K562 (cell line): ENCODE data around the gene ZC3H8. TPM values are rescaled to one million over a fixed set of nuclear protein-coding genes. Genes with fewer than 3 reads are reported as not detected.

Experiments used
- ARID3B ChIP-seq: fragments of 250-450 bp; sonication (Bioruptor Pico); IDR thresholded peaks from 2 replicates; pipeline ENCODE4 v1.4.0; 2020; ENCODE audit warnings: borderline replicate concordance
- CGGBP1 ChIP-seq: fragments of 250-450 bp; sonication (Bioruptor Pico); IDR thresholded peaks from 2 replicates; pipeline ENCODE4 v1.9.0; 2021; ENCODE audit warnings: mild to moderate bottlenecking
- EP400 ChIP-seq: fragments of 450-650 bp; IDR thresholded peaks from 2 replicates; pipeline ENCODE4 v1.6.1; 2017; ENCODE audit warnings: antibody characterized with exemption, mild to moderate bottlenecking, moderate library complexity
- ESRRA ChIP-seq: fragments of 450-650 bp; IDR thresholded peaks from 2 replicates; pipeline ENCODE4 v1.6.1; 2014; ENCODE audit warnings: low read depth, mild to moderate bottlenecking, moderate library complexity, borderline replicate concordance
- GATAD2A ChIP-seq: fragments of 450-650 bp; IDR thresholded peaks from 2 replicates; pipeline ENCODE4 v1.6.1; 2017
- L3MBTL2 ChIP-seq: fragments of 450-650 bp; IDR thresholded peaks from 2 replicates; pipeline ENCODE4 v1.6.1; 2016; ENCODE audit warnings: mild to moderate bottlenecking, moderate library complexity
- MXI1 ChIP-seq: IDR thresholded peaks from 2 replicates; pipeline ENCODE4 v1.6.1; 2011; ENCODE audit warnings: low read depth, mild to moderate bottlenecking, improper control_type of control experiment, low read length
- NKRF ChIP-seq: fragments of 450-650 bp; IDR thresholded peaks from 2 replicates; pipeline ENCODE4 v1.6.1; 2016; ENCODE audit warnings: borderline replicate concordance
- NR2F6 ChIP-seq: fragments of 450-650 bp; formaldehyde crosslinking; IDR thresholded peaks from 2 replicates; pipeline ENCODE4 v1.4.0; 2020; ENCODE audit warnings: mild to moderate bottlenecking
- PHF20 ChIP-seq: fragments of 450-650 bp; IDR thresholded peaks from 2 replicates; pipeline ENCODE4 v1.6.1; 2018; ENCODE audit not compliant: partially characterized antibody
- PML ChIP-seq: IDR thresholded peaks from 2 replicates; pipeline ENCODE4 v1.6.1; 2012; ENCODE audit warnings: low read length, inconsistent platforms
- RFX1 ChIP-seq: fragments of 450-650 bp; IDR thresholded peaks from 2 replicates; pipeline ENCODE4 v1.6.1; 2016; ENCODE audit warnings: mild to moderate bottlenecking, moderate library complexity
- SAP30 ChIP-seq: fragments of 200-600 bp; sonication (generic); IDR thresholded peaks from 2 replicates; pipeline ENCODE4 v1.6.1; 2012; ENCODE audit warnings: borderline replicate concordance, low read depth, mild to moderate bottlenecking, moderate library complexity, low read length, control low read depth, inconsistent platforms; ENCODE audit not compliant: insufficient read depth, poor library complexity, severe bottlenecking
- TOE1 ChIP-seq, 2 experiments: fragments of 450-650 bp in 1 of 2; sonication (generic) in 1 of 2; formaldehyde crosslinking in 1 of 2; IDR thresholded peaks; 2 replicates each; pipeline versions ENCODE4 v1.7.1 to v1.8.0; 2016 to 2022; ENCODE audit warnings: borderline replicate concordance in 2 of 2, mild to moderate bottlenecking in 2 of 2, antibody characterized with exemption in 1 of 2, inconsistent platforms in 1 of 2, low read depth in 1 of 2, missing genetic modification reagents in 1 of 2, moderate library complexity in 1 of 2
- USF1 ChIP-seq: sonication (generic); formaldehyde crosslinking; IDR thresholded peaks from 2 replicates; pipeline ENCODE4 v1.9.0; 2022; ENCODE audit warnings: mild to moderate bottlenecking, missing genetic modification reagents
- ZNF316 ChIP-seq: fragments of 450-650 bp; IDR thresholded peaks from 2 replicates; pipeline ENCODE4 v1.6.1; 2016
- ZNF41 ChIP-seq: fragments of 250-450 bp; sonication (Bioruptor Pico); conservative IDR thresholded peaks from 2 replicates; pipeline ENCODE4 v1.4.0; 2020; ENCODE audit warnings: mild to moderate bottlenecking
- ZNF589 ChIP-seq: fragments of 200-800 bp; sonication (Bioruptor generic); IDR thresholded peaks from 2 replicates; pipeline ENCODE4 v1.6.1; 2016; ENCODE audit warnings: low read depth, missing genetic modification characterization, missing compliant biosample characterization
- polyA plus RNA-seq, 8 experiments: library from polyadenylated mRNA; depleted of rRNA in 4 of 8; stranded (reverse) in 5 of 8; unstranded in 3 of 8; fragments of >200 nt; fragmentation: Nextera tagmentation in 2 of 8; fragmentation: Illumina TruSeq in 1 of 8; extraction: Ambion mirVana in 2 of 8; extraction: Trizol in 1 of 8; gene quantifications; 2 replicates each; pipeline versions ENCODE4 v1.2.1 to v1.2.3, GENCODE V29; 2011 to 2014; ENCODE audit warnings: inconsistent platforms in 1 of 8, missing spikeins in 1 of 8
- total RNA-seq, 7 experiments: library from RNA; depleted of rRNA in 6 of 7; stranded (reverse); fragments of >200 nt in 6 of 7; fragmentation: Illumina TruSeq in 2 of 7; extraction: Trizol in 2 of 7; gene quantifications; 2 replicates each; pipeline versions ENCODE4 v1.2.1 to v1.2.3, GENCODE V29; 2011 to 2021; ENCODE audit warnings: low replicate concordance in 1 of 7
- TF ChIP-seq, protein P1 (sequence below): sonication (generic); formaldehyde crosslinking; IDR thresholded peaks from 2 replicates; pipeline ENCODE4 v1.8.1; 2023; ENCODE audit warnings: mild to moderate bottlenecking, missing genetic modification reagents

Gene ZC3H8
- total and polyA plus RNA-seq, 9 of the 15 experiments (the other 6 are each of a cell fraction or from before 2014, with no cell fraction given) = 11.6 to 41.5 (median 27.5) TPM

DNA sequence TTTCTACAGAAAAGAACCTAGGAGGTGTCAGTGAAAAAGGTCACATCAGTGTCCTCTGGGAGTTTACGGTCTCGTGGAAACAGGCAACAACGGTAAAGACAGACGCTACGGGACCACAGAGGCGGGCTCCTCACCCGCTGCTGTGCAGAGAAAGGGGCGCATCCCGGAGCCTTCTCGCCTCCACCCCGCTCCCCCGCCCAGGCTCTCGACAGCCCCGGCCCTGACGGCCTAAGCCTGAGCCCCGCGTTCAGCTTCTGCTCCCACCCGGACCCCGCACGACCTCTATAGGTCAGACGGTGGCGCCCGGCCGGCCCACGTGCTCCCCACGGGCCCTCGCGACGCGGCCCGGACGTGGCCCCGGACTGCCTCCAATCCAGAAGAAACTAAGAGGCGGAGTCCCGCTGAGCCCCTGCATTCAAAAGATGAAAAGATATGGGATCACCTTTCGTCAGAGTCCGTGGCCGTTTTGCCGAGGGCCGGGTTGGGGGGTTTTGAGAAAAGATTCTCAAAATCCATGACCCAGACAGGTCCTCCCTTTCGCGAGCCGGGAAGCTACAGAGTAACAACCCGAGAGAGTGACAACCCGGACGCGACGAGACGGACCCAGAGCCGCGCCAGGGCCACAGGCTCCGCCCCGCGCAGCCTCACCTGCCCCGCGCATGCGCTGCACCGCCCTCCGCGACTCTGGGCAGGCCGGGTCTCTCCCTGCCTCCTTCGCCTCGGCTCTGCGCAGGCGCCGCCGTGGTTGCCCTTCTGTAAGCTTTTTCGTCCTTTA lies at the start of gene ZC3H8 (continued):
- peak; percentile 89; the same call in 1 of the 2 replicates for TF ChIP-seq NKRF
- TF ChIP-seq ARID3B (CRISPR knock-in tag) = no peak
- TF ChIP-seq RFX1 = no peak
- no peak for TF ChIP-seq CGGBP1 (CRISPR knock-in tag)
- no peak for TF ChIP-seq ZNF316
- TF ChIP-seq NR2F6 (CRISPR knock-in tag) = no peak
- peak; percentile 81 for TF ChIP-seq PML
- peak; percentile 83 for TF ChIP-seq SAP30
- no peak for TF ChIP-seq TOE1 (IDR thresholded peaks at IDR 0.05; ENCODE audit: borderline replicate concordance)
- 0 out of 2 replicates have a peak, but pooled peaks have one; percentile 78 for TF ChIP-seq TOE1 (CRISPR knock-in tag; IDR thresholded peaks at IDR 0.05; ENCODE audit: borderline replicate concordance, low read depth)
- TF ChIP-seq MXI1 = peak; percentile 40; the same call in 1 of the 2 replicates
- TF ChIP-seq ZNF589 = no peak
- TF ChIP-seq EP400 = peak; percentile 96
- TF ChIP-seq ZNF41 (CRISPR knock-in tag) = 0 out of 2 replicates have a peak, but pooled peaks have one; percentile 51
- TF ChIP-seq USF1 (CRISPR knock-in tag) = peak; percentile 71
- peak; percentile 52; the same call in 1 of the 2 replicates for TF ChIP-seq ESRRA
- TF ChIP-seq GATAD2A = peak; percentile 49; the same call in 1 of the 2 replicates
- peak; percentile 70 for TF ChIP-seq PHF20
- TF ChIP-seq L3MBTL2 = peak; percentile 99
- TF ChIP-seq, protein P1, sequence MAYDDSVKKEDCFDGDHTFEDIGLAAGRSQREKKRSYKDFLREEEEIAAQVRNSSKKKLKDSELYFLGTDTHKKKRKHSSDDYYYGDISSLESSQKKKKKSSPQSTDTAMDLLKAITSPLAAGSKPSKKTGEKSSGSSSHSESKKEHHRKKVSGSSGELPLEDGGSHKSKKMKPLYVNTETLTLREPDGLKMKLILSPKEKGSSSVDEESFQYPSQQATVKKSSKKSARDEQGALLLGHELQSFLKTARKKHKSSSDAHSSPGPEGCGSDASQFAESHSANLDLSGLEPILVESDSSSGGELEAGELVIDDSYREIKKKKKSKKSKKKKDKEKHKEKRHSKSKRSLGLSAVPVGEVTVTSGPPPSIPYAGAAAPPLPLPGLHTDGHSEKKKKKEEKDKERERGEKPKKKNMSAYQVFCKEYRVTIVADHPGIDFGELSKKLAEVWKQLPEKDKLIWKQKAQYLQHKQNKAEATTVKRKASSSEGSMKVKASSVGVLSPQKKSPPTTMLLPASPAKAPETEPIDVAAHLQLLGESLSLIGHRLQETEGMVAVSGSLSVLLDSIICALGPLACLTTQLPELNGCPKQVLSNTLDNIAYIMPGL (CRISPR knock-in tag) = 0 out of 2 replicates have a peak, but pooled peaks have one; percentile 80
